Coronary artery (tissue), 2 donors: ENCODE results near the gene PLEKHG4.

ENCODE experiments used
- DNase-seq: peaks from one replicate; pipeline ENCODE4 v3.0.0-alpha.2; 2017; ENCODE audit warnings: low spot score
- H3K27ac ChIP-seq, 2 donors: fragments of 200-600 bp; sonication (generic); one replicate each; pipeline ENCODE4 v1.5.1; 2016 to 2019
- H3K4me3 ChIP-seq: fragments of 200-600 bp; sonication (generic); 2 replicates; pipeline ENCODE4 v1.5.1; 2016; ENCODE audit warnings: mild to moderate bottlenecking, moderate library complexity
- CTCF ChIP-seq: fragments of 200-600 bp; sonication (generic); IDR thresholded peaks from one replicate; pipeline ENCODE4 v1.5.1; 2019; ENCODE audit warnings: antibody characterized with exemption

Gene PLEKHG4

GRCh38 chr16:67304020-67304419 lies 24.7 kb downstream of the PLEKHG4 start:
- DNase-seq: no peak
- Histone ChIP-seq H3K27ac (no peak overlapping the region), H3K4me3 (no peak overlapping the region)
- TF ChIP-seq CTCF: no peak

GRCh38 chr16:67305216-67306071 lies 26.1 kb downstream of the PLEKHG4 start:
- Histone ChIP-seq H3K4me3 (no peak overlapping the region), H3K27ac (no peak overlapping the region)
- no peak for TF ChIP-seq CTCF
- no peak for DNase-seq

GRCh38 chr16:67310561-67310960 lies 31.2 kb downstream of the PLEKHG4 start:
- TF ChIP-seq CTCF: no peak
- Histone ChIP-seq H3K27ac (no peak overlapping the region), H3K4me3 (no peak overlapping the region)
- no peak for DNase-seq

GRCh38 chr16:67311607-67312488 lies 32.5 kb downstream of the PLEKHG4 start:
- H3K4me3 ChIP-seq: no peak overlapping the region
- H3K27ac ChIP-seq: peak overlapping the region in 1 of 2 donors; percentile 71
- DNase-seq: no peak
- no peak for TF ChIP-seq CTCF

GRCh38 chr16:67312719-67313118 lies 33.4 kb downstream of the PLEKHG4 start:
- H3K27ac ChIP-seq: no peak overlapping the region
- no peak for TF ChIP-seq CTCF
- DNase-seq: no peak
- no peak overlapping the region for H3K4me3 ChIP-seq

GRCh38 chr16:67317853-67318252 lies 38.5 kb downstream of the PLEKHG4 start:
- Histone ChIP-seq H3K27ac (no peak overlapping the region), H3K4me3 (no peak overlapping the region)
- DNase-seq: no peak
- TF ChIP-seq CTCF: no peak
